ENCODE measurements around the gene NRDC.

- TF ChIP-seq CTCF (conservative IDR thresholded peaks at IDR 0.05) (no peak), ZFX (IDR thresholded peaks at IDR 0.05) (no peak)
These were observed 19.6 kb downstream of the NRDC start for GRCh38 chr1:51858892-51859291.
